ENCODE data around the gene TLE6. TPM values are rescaled to one million over a fixed set of nuclear protein-coding genes. Genes with fewer than 3 reads are reported as not detected.

TLE6 gene
- polyA plus RNA-seq, 3 donors: not detected

GRCh38 chr19:3026768-3027167, 49.4 kb downstream of the TLE6 start:
- Histone ChIP-seq H3K4me2 (replicated peaks; ENCODE audit: extremely low read depth, low read length, poor library complexity, severe bottlenecking) (no peak overlapping the region), H3K9ac (ENCODE audit: insufficient read depth, low read length, poor library complexity, severe bottlenecking) (no peak overlapping the region), H3K4me3 (replicated peaks in 1 of 3; ENCODE audit: low read depth in 2 of 3, low read length in 3 of 3) (no peak overlapping the region), H3K9me3 (replicated peaks in 1 of 2; ENCODE audit: control insufficient read depth in 1 of 2, insufficient read depth in 1 of 2, low read length in 2 of 2) (peaks cover 0 to 30% of the 10 kb centered on the region in 2 donors), H3K36me3 (replicated peaks in 1 of 2; ENCODE audit: control insufficient read depth in 1 of 2, insufficient read depth in 2 of 2, low read length in 2 of 2) (no peaks in the 10 kb centered on the region), H3K27ac (ENCODE audit: low read depth in 1 of 2, low read length in 2 of 2) (no peak overlapping the region), H3K4me1 (ENCODE audit: control insufficient read depth in 1 of 2, insufficient read depth in 2 of 2, low read length in 2 of 2) (peaks cover 3 to 4% of the 10 kb centered on the region in 2 donors), H4K20me1 (ENCODE audit: insufficient read depth, low read length) (no peaks in the 10 kb centered on the region), H3K27me3 (ENCODE audit: control insufficient read depth in 2 of 2, insufficient read depth in 2 of 2, low read length in 2 of 2) (peaks cover 47 to 73% of the 10 kb centered on the region in 2 donors), H2AFZ (ENCODE audit: insufficient read depth, low read depth, low read length, poor library complexity, severe bottlenecking) (no peak overlapping the region), H3K79me2 (ENCODE audit: insufficient read depth, low read length) (no peaks in the 10 kb centered on the region)
- Mint-ChIP-seq H3K9me3 (peaks cover 0 to 25% (median 12%) of the 10 kb centered on the region in 7 donors), H3K36me3 (peaks cover 0 to 8% of the 10 kb centered on the region in 2 donors), H3K4me1 (peaks cover 1% of the 10 kb centered on the region), H3K27me3 (ENCODE audit: low read depth in 3 of 3) (peaks cover 69 to 88% (median 85%) of the 10 kb centered on the region in 3 donors), H3K27ac (no peak overlapping the region), H3K4me3 (no peak overlapping the region)
- WGBS (ENCODE audit: insufficient coverage): 76% methylated on average over 1 of the region's 1 CpG
- no peak for DNase-seq
- intact Hi-C loops (cut with micrococcal nuclease): no loop called here
- TF ChIP-seq, protein P1, sequence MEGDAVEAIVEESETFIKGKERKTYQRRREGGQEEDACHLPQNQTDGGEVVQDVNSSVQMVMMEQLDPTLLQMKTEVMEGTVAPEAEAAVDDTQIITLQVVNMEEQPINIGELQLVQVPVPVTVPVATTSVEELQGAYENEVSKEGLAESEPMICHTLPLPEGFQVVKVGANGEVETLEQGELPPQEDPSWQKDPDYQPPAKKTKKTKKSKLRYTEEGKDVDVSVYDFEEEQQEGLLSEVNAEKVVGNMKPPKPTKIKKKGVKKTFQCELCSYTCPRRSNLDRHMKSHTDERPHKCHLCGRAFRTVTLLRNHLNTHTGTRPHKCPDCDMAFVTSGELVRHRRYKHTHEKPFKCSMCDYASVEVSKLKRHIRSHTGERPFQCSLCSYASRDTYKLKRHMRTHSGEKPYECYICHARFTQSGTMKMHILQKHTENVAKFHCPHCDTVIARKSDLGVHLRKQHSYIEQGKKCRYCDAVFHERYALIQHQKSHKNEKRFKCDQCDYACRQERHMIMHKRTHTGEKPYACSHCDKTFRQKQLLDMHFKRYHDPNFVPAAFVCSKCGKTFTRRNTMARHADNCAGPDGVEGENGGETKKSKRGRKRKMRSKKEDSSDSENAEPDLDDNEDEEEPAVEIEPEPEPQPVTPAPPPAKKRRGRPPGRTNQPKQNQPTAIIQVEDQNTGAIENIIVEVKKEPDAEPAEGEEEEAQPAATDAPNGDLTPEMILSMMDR (IDR thresholded peaks at IDR 0.05): no peak

DNA sequence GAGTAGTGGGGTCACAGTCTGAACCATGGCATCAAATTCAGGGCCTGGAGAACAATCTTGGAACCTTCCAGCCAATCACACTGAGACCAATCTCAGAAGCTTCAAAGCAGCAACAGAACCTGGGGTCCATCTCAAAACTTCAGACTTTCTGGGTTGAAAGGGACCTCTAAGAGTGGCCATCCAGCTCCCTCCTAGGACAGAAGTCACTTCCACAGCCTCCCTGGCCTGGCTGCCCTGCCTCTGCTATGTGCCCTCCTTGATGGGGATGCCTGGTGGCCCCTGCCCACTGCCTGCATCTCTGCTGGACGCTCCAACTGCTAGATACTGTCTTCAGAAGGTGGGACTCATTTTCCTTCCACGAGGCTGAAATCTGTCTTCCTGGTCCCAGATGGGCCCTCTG, 49.9 kb downstream of the TLE6 start:
- H3K27me3 Mint-ChIP-seq (ENCODE audit: low read depth in 3 of 3): peaks cover 72 to 94% (median 91%) of the 10 kb centered on the region in 3 donors
- H2AFZ ChIP-seq (ENCODE audit: insufficient read depth, low read depth, low read length, poor library complexity, severe bottlenecking): no peak overlapping the region
- peaks cover 0 to 25% (median 12%) of the 10 kb centered on the region in 7 donors for H3K9me3 Mint-ChIP-seq
- intact Hi-C loops (cut with micrococcal nuclease): no loop called here
- H3K4me2 ChIP-seq (replicated peaks; ENCODE audit: extremely low read depth, low read length, poor library complexity, severe bottlenecking): no peak overlapping the region
- H3K9me3 ChIP-seq (replicated peaks in 1 of 2; ENCODE audit: control insufficient read depth in 1 of 2, insufficient read depth in 1 of 2, low read length in 2 of 2): peaks cover 0 to 30% of the 10 kb centered on the region in 2 donors
- no peak overlapping the region for H3K27ac ChIP-seq (ENCODE audit: low read depth in 1 of 2, low read length in 2 of 2)
- H3K9ac ChIP-seq (ENCODE audit: insufficient read depth, low read length, poor library complexity, severe bottlenecking): no peak overlapping the region
- H4K20me1 ChIP-seq (ENCODE audit: insufficient read depth, low read length): no peaks in the 10 kb centered on the region
- no peak for DNase-seq
- H3K27me3 ChIP-seq (ENCODE audit: control insufficient read depth in 2 of 2, insufficient read depth in 2 of 2, low read length in 2 of 2): peaks cover 47 to 77% of the 10 kb centered on the region in 2 donors
- H3K4me1 ChIP-seq (ENCODE audit: control insufficient read depth in 1 of 2, insufficient read depth in 2 of 2, low read length in 2 of 2): peaks cover 3 to 4% of the 10 kb centered on the region in 2 donors
- H3K36me3 Mint-ChIP-seq: peaks cover 0 to 8% of the 10 kb centered on the region in 2 donors
- H3K79me2 ChIP-seq (ENCODE audit: insufficient read depth, low read length): no peaks in the 10 kb centered on the region
- peak overlapping the region in 1 of 7 donors; percentile 50 for H3K27ac Mint-ChIP-seq
- 89% methylated on average over 2 of the region's 2 CpGs for WGBS (ENCODE audit: insufficient coverage)
- H3K4me1 Mint-ChIP-seq: peaks cover 1% of the 10 kb centered on the region
- no peak overlapping the region for H3K4me3 ChIP-seq (replicated peaks in 1 of 3; ENCODE audit: low read depth in 2 of 3, low read length in 3 of 3)
- TF ChIP-seq, protein P1 (IDR thresholded peaks at IDR 0.05): no peak
- H3K4me3 Mint-ChIP-seq: peak overlapping the region in 1 of 2 donors; percentile 59
- H3K36me3 ChIP-seq (replicated peaks in 1 of 2; ENCODE audit: control insufficient read depth in 1 of 2, insufficient read depth in 2 of 2, low read length in 2 of 2): no peaks in the 10 kb centered on the region
